Panc1 (cell line): Measurements from ENCODE around the gene CLEC16A. TPM values are rescaled to one million over a fixed set of nuclear protein-coding genes. Genes with fewer than 3 reads are reported as not detected.
"Not testable (repeated sequence)": the region's sequence is repeated elsewhere in the genome, so short reads cannot be mapped to it uniquely, and the experiment has no call there.

Experiments used
- ATAC-seq: fragments of 200-7000 bp; cut with Tn5 transposase; 2 replicates; pipeline ENCODE4 v1.9.1; 2020; ENCODE audit warnings: mild to moderate bottlenecking, moderate library complexity
- BruUV-seq: library from RNA; stranded (reverse); fragments of 400-500 nt; replicated peaks from 2 replicates; lab custom pipeline; 2021; lab: Mats Ljungman, UMichigan
- CTCF ChIA-PET: fragments of 300-600 bp; sonication (Branson Sonifier 250); formaldehyde crosslinking; loops from one replicate; lab custom pipeline; 2022; ENCODE audit warnings: antibody characterized with exemption; lab: Charles Lee
- POLR2A ChIA-PET: fragments of 300-600 bp; sonication (Branson Sonifier 250); formaldehyde crosslinking; loops from one replicate; lab custom pipeline; 2022; ENCODE audit warnings: antibody characterized with exemption; lab: Charles Lee
- DNase-seq: peaks from one replicate; pipeline ENCODE4 v3.0.0-alpha.2; 2010; ENCODE audit warnings: low read depth, low spot score
- H3K27ac ChIP-seq: 2 replicates; pipeline ENCODE4 v1.5.1; 2011; ENCODE audit warnings: mild to moderate bottlenecking, low read length, inconsistent platforms
- H3K27me3 ChIP-seq: fragments of 200-500 bp; sonication (Bioruptor generic); 2 replicates; pipeline ENCODE4 v1.6.0; 2014; ENCODE audit warnings: low read length, inconsistent platforms; ENCODE audit not compliant: control insufficient read depth, insufficient read depth
- H3K36me3 ChIP-seq: fragments of 200-500 bp; sonication (Bioruptor generic); 2 replicates; pipeline ENCODE4 v1.5.1; 2014; ENCODE audit warnings: inconsistent platforms, mild to moderate bottlenecking, low read length, moderate library complexity; ENCODE audit not compliant: control insufficient read depth, insufficient read depth
- H3K4me1 ChIP-seq: 2 replicates; pipeline ENCODE4 v1.5.1; 2011; ENCODE audit warnings: inconsistent platforms, mild to moderate bottlenecking, low read length, moderate library complexity; ENCODE audit not compliant: control insufficient read depth, insufficient read depth
- H3K4me3 ChIP-seq, 2 experiments: 2 replicates each; pipeline ENCODE4 v1.5.1; 2011 to 2012; ENCODE audit warnings: low read depth in 2 of 2, low read length in 2 of 2, mild to moderate bottlenecking in 2 of 2, inconsistent platforms in 1 of 2, moderate library complexity in 1 of 2
- H3K9me3 ChIP-seq: fragments of 200-500 bp; sonication (Bioruptor generic); 2 replicates; pipeline ENCODE4 v1.5.1; 2014; ENCODE audit warnings: low read depth, mild to moderate bottlenecking, inconsistent platforms, low read length, moderate library complexity; ENCODE audit not compliant: control insufficient read depth, insufficient read depth
- CTCF ChIP-seq: fragments of 450-650 bp; IDR thresholded peaks from 2 replicates; pipeline ENCODE4 v1.5.1; 2017; ENCODE audit warnings: mild to moderate bottlenecking
- POLR2AphosphoS5 ChIP-seq: IDR thresholded peaks from 2 replicates; pipeline ENCODE4 v1.6.1; 2012; ENCODE audit warnings: mild to moderate bottlenecking, low read depth, low read length, moderate library complexity
- SIN3A ChIP-seq: IDR thresholded peaks from 2 replicates; pipeline ENCODE4 v1.6.1; 2012; ENCODE audit warnings: low read depth, mild to moderate bottlenecking, low read length, moderate library complexity, borderline replicate concordance; ENCODE audit not compliant: insufficient read depth
- TCF7L2 ChIP-seq: IDR thresholded peaks from 2 replicates; pipeline ENCODE4 v1.6.1; 2011; ENCODE audit warnings: mild to moderate bottlenecking, low read depth, low read length, inconsistent platforms
- in situ Hi-C: cut with HindIII; loops from 2 replicates; pipeline ENCODE4 v1.10.0; 2016; ENCODE audit warnings: low sequenced_read_pairs, low pct_unique_long_range_greater_than_20kb
- intact Hi-C: fragments of 100-400 bp; cut with micrococcal nuclease; formaldehyde crosslinking; loops from one replicate; pipeline ENCODE4 v1.10.0; 2022; ENCODE audit not compliant: unreplicated experiment
- total RNA-seq: library from RNA; stranded (reverse); gene quantifications from one replicate; pipeline ENCODE4 v1.2.1, GENCODE V29; 2021; ENCODE audit not compliant: unreplicated experiment
- TF ChIP-seq, protein P1 (sequence below), 2 experiments: IDR thresholded peaks; 2 replicates each; pipeline ENCODE4 v1.6.1; 2011 to 2012; ENCODE audit warnings: low read depth in 2 of 2, control low read depth in 1 of 2, low read length in 1 of 2, mild to moderate bottlenecking in 1 of 2, moderate library complexity in 1 of 2; ENCODE audit not compliant: insufficient read depth in 1 of 2

Gene CLEC16A
- total RNA-seq, 1 experiment from 2014 or later, result 21.0 TPM

DNA sequence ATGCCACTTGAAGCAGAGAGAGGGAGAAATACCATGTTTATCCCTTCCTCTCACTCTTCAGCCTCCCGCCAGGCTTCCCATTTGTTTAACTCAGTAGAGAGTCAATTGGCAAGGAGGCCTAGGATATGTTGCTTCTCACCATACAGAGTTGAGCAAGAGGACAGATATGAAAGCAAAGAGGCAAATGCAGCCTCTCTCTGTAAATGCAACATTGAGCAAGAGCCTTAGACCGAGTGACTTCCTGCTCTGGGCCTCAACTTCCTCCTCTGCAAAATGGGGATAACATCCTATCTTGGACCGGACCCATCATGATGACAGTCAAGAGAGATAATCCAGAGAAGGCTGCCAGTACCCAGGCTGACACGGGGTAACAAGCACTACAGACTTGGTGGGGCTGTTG is 274.8 kb downstream of the CLEC16A start:
- H3K4me1 ChIP-seq, result no peaks in the 10 kb centered on the region
- POLR2A ChIA-PET, result no interaction called here
- H3K27me3 ChIP-seq, result no peaks in the 10 kb centered on the region
- ATAC-seq (no peak), DNase-seq (no peak)
- TF ChIP-seq, protein P1, sequence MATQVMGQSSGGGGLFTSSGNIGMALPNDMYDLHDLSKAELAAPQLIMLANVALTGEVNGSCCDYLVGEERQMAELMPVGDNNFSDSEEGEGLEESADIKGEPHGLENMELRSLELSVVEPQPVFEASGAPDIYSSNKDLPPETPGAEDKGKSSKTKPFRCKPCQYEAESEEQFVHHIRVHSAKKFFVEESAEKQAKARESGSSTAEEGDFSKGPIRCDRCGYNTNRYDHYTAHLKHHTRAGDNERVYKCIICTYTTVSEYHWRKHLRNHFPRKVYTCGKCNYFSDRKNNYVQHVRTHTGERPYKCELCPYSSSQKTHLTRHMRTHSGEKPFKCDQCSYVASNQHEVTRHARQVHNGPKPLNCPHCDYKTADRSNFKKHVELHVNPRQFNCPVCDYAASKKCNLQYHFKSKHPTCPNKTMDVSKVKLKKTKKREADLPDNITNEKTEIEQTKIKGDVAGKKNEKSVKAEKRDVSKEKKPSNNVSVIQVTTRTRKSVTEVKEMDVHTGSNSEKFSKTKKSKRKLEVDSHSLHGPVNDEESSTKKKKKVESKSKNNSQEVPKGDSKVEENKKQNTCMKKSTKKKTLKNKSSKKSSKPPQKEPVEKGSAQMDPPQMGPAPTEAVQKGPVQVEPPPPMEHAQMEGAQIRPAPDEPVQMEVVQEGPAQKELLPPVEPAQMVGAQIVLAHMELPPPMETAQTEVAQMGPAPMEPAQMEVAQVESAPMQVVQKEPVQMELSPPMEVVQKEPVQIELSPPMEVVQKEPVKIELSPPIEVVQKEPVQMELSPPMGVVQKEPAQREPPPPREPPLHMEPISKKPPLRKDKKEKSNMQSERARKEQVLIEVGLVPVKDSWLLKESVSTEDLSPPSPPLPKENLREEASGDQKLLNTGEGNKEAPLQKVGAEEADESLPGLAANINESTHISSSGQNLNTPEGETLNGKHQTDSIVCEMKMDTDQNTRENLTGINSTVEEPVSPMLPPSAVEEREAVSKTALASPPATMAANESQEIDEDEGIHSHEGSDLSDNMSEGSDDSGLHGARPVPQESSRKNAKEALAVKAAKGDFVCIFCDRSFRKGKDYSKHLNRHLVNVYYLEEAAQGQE (IDR thresholded peaks at IDR 0.05; ENCODE audit: insufficient read depth in 1 of 2, low read depth in 2 of 2, low read length in 1 of 2), result no peak
- TF ChIP-seq POLR2AphosphoS5 (no peak), CTCF (no peak), SIN3A (no peak), TCF7L2 (no peak)
- CTCF ChIA-PET, result no interaction called here
- H3K27ac ChIP-seq, result no peak overlapping the region
- intact Hi-C loops (no loop called here), in situ Hi-C loops (no loop called here)
- no peaks in the 10 kb centered on the region for H3K36me3 ChIP-seq
- peaks cover 5% of the 10 kb centered on the region; the same call in 1 of the 2 replicates for H3K9me3 ChIP-seq
- BruUV-seq, result no TSS peak
- H3K4me3 ChIP-seq, result no peak overlapping the region

DNA sequence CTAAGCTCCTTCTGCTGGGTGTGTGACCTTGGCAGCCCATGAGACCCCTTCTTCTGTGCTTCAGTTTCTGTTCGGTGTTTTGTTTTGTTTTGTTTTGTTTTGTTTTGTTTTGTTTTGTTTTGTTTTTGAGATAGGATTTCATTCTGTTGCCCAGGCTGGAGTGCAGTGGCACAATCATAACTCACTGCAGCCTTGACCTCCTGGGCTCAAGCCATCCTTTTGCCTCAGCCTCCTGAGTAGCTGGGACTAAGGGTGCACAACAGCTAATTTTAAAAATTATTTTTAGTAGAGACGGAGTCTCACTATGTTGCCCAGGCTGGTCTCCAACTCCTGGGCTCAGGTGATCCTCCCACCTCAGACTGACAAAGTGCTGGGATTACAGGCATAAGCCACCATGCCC is 276.1 kb downstream of the CLEC16A start:
- DNase-seq, H3K27ac ChIP-seq, H3K36me3 ChIP-seq, H3K4me3 ChIP-seq, in situ Hi-C loops, ATAC-seq, POLR2A ChIA-PET, H3K27me3 ChIP-seq, intact Hi-C loops, H3K9me3 ChIP-seq, BruUV-seq, H3K4me1 ChIP-seq: not testable (repeated sequence)
- CTCF ChIA-PET, result interaction anchor here (0.5 kb wide), 1 partner anchor 316 kb away, joined by 4 read pairs; no protein-coding TSS in a partner anchor

GRCh38 chr16:11224096-11224893 is 279.9 kb downstream of the CLEC16A start:
- H3K4me1 ChIP-seq, result no peaks in the 10 kb centered on the region
- CTCF ChIA-PET, result interaction anchor here (0.7 kb wide), 1 partner anchor 235 kb away, joined by 3 read pairs; no protein-coding TSS in a partner anchor
- POLR2A ChIA-PET, result interaction anchor here (0.6 to 0.7 kb wide), 2 partner anchors 30 to 244 kb away, joined by 3 to 4 read pairs; no protein-coding TSS in a partner anchor
- intact Hi-C loops, result no loop called here
- ATAC-seq (peak; percentile 82), DNase-seq (no peak)
- no peaks in the 10 kb centered on the region for H3K9me3 ChIP-seq
- H3K27ac ChIP-seq, result no peak overlapping the region
- TF ChIP-seq POLR2AphosphoS5 (no peak), TCF7L2 (no peak), SIN3A (no peak), CTCF (no peak)
- TF ChIP-seq, protein P1 (IDR thresholded peaks at IDR 0.05; ENCODE audit: insufficient read depth in 1 of 2, low read depth in 2 of 2, low read length in 1 of 2), result no peak
- no peaks in the 10 kb centered on the region for H3K36me3 ChIP-seq
- no peak overlapping the region for H3K4me3 ChIP-seq
- H3K27me3 ChIP-seq, result no peaks in the 10 kb centered on the region
- in situ Hi-C loops, result no loop called here
- BruUV-seq, result no TSS peak
